Muscle of back (tissue), 13 donors: ENCODE measurements around the gene OR51E2. TPM values are rescaled to one million over a fixed set of nuclear protein-coding genes. Genes with fewer than 3 reads are reported as not detected.
"Not testable (repeated sequence)": the region's sequence is repeated elsewhere in the genome, so short reads cannot be mapped to it uniquely, and the experiment has no call there.

ENCODE experiments used
- DNase-seq, 3 donors: peaks; one replicate each; pipeline versions ENCODE4 v3.0.0 to v3.0.0-alpha.2; 2013
- long read RNA-seq, 9 donors: transcript quantifications; one replicate each; lab custom pipeline, GENCODE V29; 2026
- polyA plus RNA-seq, 10 donors: library from polyadenylated mRNA; unstranded; fragments of 120-200 nt; gene quantifications; one replicate each; pipeline ENCODE4 v1.2.1, GENCODE V29; 2013; ENCODE audit not compliant: insufficient read length in 10 of 10

Gene OR51E2
- 1 to 10 TPM in 4 of 10 donors, under 1 TPM in 6; 0.50 to 1.9 (median 0.95) TPM for polyA plus RNA-seq
- long read RNA-seq, donor 1 = 0 reads
- long read RNA-seq, donor 2, partial matches to known transcripts = 0 of 1 reads
- long read RNA-seq, donor 2, other reads (novel, unspliced or antisense) = 0 of 1 reads
- long read RNA-seq, donor 3 = 0 reads
- long read RNA-seq, donor 4 = 0 reads
- long read RNA-seq, donor 5 = 0 reads
- long read RNA-seq, donor 6 = 0 reads
- long read RNA-seq, donor 7 = 0 reads
- long read RNA-seq, donor 8 = 0 reads
- long read RNA-seq, donor 9 = 0 reads

GRCh38 chr11:4697585-4697984, at the start of gene OR51E2:
Gene OR51E2, minus strand, starts transcription at chr11:4697853. Its CDS starts 15,142 bp downstream, at chr11:4682711.
- peak in 1 of 3 donors; percentile 4 for DNase-seq

- DNase-seq = no peak
Observed at GRCh38 chr11:4740735-4741134, 43.1 kb upstream of the OR51E2 start.

- no peak for DNase-seq
Observed at GRCh38 chr11:4727171-4727570, 29.5 kb upstream of the OR51E2 start.

DNA sequence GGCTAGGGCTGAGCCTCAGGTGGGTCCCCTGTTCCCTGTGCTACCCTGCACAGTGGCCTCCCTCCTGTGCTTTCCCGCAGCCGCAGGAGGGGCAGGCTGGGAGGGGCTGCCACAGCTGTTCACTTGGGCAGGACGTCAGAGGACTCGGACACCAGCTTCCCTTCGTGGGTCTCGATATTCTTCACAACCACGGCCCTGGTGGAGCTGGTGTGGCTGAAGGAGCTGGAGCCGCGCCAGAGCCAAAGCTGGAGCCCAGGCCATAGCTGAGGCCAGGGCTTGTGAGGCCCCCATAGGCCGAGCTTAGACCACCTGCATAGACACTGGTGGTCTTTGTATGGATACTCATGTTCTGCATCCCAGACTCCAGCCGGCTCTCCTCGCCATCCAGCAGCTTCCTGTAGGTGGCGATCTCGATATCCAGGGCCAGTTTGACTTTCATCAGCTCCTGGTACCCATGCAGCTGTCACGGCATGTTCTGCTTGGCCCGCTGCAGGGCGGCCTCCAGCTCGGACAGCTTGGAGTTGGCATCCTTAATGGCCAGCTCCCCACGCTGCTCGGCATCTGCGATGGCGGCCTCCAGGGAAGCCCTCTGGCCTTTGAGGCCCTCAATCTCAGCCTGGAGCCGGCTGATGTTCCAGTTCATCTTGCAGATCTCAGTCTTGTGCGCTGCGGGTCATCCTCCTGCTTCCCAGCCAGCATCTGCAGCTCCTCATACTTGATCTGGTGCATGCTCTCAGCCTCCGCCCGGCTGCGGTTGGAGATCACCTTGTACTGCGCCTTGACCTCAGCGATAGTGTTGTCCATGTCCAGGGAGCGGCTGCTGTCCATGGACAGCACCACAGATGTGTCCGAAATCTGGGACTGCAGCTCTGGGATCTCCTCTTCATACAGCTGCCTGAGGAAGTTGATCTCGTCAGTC, 25.2 kb upstream of the OR51E2 start:
- not testable (repeated sequence) for DNase-seq

GRCh38 chr11:4714300-4714699, 16.6 kb upstream of the OR51E2 start:
- DNase-seq = no peak

- no peak for DNase-seq
Observed at GRCh38 chr11:4713241-4713640, 15.6 kb upstream of the OR51E2 start.

DNA sequence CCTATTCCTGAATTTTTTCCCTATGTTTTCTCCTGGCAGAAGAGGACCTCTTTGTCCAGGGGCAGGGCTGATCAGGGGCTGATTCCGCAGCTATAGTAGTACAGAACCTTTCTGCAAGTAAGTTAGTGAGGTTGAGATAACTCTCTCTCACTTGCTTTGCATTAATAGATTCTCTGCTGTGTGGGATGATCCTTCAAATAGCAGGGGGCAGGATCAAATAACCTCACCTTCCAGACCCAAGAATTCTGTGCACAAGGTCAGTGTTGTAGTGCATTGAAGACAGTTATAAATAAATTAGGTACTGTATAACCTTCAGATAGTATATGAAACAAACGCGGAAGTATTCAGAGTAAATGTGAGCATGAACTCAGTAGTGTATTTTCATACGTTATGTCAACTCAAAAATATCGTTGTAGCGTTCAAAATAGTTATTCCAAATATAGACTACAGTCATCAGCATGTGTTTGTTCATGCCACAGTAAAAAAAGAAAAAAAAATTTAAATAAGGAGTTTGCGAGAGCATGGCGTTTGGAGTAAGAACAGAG, 7.2 kb upstream of the OR51E2 start:
- peak in 1 of 3 donors; percentile 9 for DNase-seq

DNA sequence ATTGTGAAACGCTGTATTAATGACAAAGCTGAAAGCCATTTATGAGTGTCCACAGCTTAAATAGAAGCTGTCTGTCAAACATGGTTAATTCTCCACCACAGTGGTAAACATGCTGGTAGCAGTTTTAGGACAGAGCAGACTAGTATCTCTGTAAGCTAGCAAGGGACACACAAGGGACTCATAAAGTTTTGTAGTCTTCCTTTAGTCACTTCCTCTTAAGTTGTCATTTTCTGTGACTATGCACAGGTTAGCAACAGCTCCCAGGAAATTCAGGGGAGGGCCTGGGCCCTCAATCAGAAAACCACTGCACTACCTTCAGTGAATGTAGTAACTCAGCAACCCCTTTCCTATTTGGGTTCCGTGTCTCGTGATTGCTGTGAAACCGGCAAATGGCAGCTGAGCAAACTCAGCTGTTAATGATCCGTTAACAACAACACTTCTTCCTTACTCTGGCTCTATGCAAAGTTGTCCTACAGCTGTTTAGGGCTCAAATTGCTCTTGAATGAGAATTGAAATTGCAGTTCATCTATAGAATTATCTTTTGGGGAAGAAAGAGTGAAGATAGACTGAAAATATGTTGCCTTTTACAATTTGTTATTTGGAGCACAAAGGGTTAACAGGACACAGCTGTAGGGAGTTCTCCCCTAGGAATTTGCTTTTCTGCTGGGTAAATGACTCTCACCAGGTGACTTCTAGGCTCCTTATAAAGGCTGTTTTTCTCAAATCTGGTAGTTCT, 6.6 kb upstream of the OR51E2 start, which contains the start of gene MMP26:
Gene MMP26 (plus strand): TSS at position 731 of the 736 bp plus-strand sequence.
- peak; percentile 14 to 44 (median 28) for DNase-seq

GRCh38 chr11:4700436-4700820, 2.8 kb upstream of the OR51E2 start:
- DNase-seq = no peak

- DNase-seq = no peak
Observed at GRCh38 chr11:4699697-4700435, 2.2 kb upstream of the OR51E2 start.

DNA sequence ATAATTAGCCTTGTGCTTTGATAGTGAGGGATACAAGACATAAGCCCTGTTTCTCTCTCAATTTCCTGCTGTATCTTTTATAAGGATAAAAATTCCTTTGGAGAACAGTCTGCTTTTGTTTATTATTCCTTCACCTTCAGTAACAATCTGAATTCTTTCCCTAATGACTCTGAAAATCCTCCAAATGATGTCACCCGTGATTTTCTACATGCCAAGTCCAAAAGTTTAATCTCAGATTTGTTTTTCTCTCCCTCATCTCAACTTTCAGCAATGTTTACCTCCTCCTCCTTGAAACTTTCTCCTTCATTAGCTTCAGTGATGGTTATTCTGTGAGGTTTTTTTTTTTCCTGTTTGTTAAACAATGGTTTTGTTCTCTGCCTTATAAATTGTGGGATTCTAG, 2.2 kb downstream of the OR51E2 start:
- DNase-seq = no peak

- no peak for DNase-seq
Observed at GRCh38 chr11:4684631-4685285, 12.9 kb downstream of the OR51E2 start.

GRCh38 chr11:4682623-4683419, 14.8 kb downstream of the OR51E2 start:
- DNase-seq = no peak

DNA sequence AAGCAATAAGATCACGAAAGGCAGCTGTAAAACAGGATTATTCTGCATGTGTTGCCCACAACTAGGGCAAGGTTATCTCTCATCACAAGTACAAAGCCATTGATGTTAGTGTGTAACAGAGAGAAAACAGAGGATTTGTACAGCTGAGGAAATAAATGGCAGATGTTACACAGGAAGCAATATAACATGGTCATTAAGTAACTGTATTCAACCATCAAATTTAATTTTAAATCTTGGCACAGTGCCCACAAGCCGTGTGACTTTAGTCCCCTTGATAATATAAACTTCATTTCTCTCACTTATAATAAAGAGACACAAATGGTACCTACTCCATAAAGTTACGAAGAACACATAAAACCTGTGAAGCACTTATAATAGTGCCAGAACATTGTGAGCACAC, 17.3 kb downstream of the OR51E2 start:
- no peak for DNase-seq

DNA sequence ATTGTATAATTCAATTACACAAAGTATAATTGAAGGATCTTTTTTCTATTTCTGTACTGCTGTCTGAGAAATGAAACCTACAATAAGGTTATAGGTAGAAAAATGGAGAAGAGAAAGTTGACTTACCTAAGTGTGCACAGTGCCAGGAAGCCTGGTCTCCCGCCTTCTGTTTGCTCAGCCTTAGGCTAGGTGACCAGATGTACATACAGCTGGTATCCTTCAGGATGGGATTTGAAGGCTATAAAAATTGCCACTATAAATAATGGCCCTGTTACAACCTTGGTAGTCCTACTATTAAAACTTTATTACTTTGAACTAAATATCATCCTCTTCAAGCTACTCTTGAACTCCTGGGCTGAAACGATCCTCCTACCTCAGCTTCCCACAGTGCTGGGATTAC, 19.7 kb downstream of the OR51E2 start:
- no peak for DNase-seq

DNA sequence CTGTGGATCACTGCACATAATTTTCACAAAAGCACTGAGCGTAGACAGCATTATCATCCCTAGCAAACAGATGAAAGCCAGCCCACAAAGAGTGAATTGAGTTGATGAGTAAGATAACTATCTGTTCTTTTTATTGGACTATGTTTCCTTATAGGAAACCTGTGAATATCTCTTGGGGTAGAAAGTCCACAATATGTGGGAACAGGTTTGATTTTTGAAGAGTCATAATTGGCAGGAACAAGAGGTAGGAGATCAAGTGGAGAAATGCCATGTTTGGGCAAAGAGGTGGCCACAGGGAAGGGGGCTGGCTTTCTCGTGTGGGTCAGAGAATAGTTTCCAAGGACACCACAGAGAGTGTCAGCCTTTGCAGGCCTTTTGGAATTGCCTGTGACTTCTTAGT, 23.9 kb downstream of the OR51E2 start:
- DNase-seq = no peak

DNA sequence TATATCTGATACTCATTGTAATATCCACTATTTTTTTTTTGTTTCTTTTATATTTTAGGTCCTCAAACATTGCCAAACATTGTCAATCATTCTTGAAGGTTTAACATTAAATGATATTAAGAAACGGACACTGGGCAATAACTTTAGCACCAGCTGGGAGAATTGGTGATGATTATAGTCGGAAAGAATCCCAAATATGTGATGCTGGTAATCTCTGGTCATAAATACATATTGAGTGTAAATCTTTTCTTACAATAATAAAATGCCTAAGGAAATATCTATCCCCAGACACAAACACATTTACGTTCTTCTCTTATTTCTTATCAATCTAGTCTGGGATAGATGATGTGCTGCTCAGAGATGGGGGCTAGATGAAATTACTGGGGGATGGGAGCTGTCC, 25.2 kb downstream of the OR51E2 start:
- DNase-seq = peak in 1 of 3 donors; percentile 4

- no peak for DNase-seq
Observed at GRCh38 chr11:4671741-4672140, 25.9 kb downstream of the OR51E2 start.

DNA sequence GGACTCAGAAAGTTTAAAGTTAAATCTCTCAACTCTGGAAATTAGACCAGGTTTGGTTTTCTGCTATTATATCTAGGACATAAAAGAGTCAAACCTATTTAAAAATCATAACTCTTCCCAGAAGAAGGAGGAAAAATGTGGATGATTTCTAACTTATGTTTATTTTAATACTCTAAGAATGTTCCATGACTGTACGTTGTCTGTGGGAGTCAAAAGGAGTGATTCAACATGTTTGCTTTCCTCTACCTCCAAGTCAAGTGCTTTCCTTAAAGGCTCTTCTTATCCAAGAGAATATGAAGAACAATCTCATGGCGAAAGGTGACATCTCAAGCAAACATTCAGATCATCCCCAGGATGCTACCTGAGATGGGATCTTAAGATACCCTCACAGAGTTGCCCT, 32.2 kb downstream of the OR51E2 start:
- DNase-seq = no peak

DNA sequence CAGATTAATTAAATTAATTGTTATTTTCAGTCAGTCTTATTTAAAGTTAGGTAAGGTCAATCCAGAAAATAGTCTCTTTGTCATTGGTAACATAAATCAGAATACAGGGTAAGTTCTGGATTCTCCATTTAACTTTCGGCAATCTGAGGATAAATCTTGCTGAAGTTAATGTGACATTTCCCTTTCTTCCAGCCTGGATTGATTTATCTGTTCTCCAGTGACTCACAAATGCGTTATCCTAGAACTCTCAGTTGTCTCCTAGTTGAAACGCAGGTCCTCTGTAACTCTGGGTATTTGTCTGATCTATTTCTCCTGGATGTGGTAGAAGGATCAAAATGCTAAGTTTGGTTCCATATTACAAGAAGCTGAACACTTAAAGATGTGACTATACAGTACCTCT, 32.9 kb downstream of the OR51E2 start:
- no peak for DNase-seq
